Amygdala (tissue), 56 donors: ENCODE measurements around the gene FAM32A.

Experiments
- DNase-seq, 56 donors: peaks; one replicate each; lab custom pipeline; 2025; lab: John Stamatoyannopoulos, UW

The FAM32A gene

DNA sequence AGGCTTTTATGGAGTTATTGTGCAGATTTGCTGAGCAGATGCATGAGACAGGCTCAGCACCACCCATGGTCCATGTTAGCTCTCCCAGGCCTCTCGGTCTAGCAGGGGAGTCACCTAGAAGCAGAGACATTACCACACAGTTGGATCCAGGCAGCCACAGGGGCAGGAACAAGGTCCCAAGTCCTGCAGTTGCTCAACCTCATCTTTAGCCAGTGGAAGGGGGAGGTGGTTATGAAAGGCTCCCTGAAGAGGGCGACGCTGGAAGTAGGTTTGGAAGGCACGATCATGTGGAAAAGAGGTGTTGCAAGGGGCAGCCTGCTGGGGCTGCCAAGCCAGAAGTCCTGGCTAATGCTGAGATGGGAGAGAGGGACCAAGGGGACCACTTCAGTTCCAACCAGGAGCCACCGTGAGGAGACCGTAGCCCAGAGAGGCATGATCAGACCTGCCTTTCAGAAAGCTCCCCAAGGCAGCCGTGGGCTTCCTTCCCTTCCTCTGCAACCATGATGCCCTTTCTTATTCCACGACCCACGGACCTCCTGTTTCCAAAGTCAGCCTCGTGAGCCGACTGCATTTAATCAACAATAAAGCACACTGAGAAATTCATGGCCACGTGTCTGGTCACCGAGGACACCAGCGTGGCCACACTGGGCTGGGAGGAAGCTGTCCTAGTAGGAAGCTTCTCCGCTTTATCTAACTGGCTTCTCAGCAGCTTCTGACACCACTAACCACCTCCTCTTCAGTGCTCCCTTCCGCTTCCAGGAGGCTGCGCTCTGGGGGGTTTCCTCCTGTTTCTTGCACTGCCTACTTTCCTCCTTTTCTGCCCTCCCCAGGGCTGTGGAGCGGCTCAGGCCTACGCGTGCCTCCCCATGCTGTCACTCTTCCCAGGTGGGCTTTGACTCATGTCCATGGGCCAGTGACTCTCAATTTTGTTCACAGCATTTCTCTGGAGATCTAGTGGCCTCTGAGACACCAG lies 15.1 kb downstream of the FAM32A start:
- no peak for DNase-seq

DNA sequence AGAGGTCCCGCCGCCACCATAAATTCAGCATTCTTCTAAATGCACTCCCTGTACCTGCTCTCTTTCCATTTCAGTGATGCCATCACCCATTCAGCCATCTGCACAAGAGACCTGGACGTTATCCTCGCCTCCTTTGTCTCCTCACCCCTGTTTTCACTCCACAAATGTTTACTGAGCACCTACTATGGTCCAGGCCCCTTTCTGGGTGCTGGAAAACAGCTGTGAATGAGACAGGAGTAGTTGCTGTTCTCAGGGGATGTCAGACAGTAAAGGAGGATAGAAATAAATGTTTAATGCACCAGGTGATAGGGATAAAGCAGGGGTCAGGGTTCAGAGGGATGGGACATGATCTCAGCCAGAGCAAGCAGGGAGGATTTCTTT lies 15.8 kb downstream of the FAM32A start:
- no peak for DNase-seq

DNA sequence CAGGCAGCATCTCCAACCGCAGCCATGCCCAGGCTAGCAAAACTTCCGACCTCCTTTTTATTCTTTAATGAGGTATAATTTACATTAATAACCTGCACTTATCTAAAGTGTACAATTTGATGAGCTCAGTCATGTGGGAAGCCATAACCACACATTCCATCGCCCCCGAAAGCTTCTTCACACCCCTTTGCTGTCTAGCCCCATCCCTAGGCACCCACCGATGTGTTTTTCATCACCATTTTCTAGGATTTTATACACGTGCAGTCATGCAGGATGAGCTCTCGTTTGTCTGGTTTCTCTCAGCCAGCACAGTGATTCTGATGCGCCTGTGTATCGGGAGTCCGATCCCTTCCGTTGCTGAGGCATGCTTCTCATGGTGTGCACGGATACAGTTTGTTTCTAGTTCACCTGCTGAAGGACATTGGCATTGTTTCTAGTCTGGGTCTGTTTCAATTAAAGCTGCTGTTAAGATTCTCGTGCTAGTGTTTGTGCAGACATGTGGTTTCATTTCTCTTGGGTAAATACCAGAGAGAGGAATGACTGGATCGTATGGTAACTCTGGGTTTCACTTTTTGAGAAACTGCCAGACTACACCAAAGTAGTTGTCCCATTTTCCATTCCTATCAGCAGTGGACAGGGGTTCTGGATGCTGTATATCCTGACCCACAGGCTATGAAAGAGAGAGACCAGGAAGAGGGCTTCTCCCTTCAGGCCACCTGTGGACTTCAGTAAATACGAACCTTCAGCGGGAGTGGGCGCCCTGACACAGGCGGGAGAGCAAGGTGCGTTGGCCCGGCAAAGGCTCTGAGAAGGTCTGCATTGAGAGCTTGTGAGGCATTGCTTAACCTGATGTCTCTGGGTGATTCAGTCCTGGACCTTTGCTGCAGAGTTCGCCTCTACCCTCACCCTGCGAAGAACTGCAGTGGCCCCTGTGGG lies 17.4 kb downstream of the FAM32A start:
- DNase-seq: no peak

DNA sequence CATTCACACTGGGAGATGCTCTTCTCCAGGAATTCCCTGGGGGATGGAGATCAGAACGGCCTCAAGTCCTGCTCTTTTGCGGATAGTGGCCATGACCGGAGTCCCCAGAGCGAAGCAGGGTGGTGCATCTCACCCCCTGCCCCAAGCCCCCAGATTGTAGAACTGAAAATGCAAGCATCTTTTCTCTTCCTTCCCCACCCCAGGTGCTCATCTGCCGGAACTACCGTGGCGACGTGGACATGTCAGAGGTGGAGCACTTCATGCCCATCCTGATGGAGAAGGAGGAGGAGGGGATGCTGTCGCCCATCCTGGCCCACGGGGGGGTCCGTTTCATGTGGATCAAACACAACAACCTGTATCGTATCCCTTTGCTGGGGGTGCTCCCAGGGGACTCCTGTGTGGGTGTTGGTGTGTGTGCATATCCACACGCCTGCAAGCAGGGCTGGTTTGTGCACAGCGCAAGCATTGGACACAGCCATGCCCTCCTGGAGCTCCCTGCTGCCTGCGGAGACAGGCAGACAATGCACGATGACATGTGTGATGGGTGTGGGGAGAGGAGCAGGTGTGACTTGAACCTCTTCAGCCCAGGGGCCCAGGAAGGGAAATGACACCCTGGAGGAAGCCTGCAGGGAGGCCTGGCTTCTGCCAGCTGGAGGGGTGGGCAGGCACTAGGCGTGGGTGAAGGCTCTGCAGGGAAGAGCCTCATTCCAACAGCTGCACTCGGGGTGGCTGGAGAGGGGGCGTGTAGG lies 18.2 kb downstream of the FAM32A start:
- DNase-seq: no peak

DNA sequence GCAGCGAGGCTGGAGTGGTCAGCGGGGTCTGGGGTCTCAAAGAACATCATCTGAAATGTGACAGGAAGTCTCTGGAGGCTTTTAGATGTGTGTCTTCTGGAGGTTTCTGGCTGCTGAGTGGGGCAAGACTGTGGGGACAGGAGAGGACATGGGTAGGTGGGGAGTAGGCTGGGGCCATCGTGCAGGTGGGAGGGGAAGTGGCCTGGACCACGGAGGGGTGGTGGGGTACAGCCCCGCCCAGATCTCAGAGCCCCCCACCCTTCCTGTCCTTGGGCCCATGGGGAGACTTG lies 18.7 kb downstream of the FAM32A start:
- DNase-seq: no peak

DNA sequence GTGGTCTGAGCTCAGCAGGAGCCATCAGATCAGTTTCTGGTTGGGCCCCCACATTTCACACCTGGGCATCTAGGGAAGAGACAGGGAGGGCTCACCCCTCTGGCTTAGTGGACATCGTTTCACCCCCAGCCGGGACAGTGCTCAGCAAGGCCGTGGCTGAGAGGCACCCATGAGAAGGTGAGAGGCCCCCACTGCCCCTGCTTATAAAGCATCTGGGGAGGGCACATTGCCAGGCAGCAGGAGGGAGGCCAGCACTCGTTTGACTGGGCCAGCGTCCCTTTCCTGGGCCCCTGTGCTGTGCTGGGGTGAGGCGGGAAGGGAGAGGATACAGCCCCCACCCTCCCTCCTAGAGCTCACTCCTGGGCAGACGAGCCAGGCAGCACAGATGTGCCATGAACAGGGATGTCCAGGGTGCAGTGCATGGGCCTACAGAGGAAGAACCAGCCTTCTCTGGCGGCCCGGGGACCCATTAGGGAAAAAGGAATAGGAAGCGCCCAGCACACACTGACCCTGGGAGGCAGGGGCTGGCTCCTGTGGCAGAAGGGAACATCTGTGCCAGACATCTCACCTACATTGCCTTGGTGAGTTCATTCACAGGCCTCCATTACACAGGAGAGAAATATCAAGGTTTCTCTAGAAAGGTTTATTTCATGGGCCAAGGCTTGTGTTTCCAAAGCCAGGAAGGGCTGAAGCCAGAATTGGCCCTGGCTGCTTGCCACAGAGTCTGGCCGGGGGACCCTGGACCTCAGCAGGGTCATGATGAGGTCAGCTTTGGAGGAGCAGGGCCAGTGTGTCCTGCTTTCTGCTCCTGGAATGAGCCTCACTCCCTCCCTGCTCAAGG lies 20.2 kb downstream of the FAM32A start:
- DNase-seq: peak in 4 of 56 donors; percentile 6 to 19 (median 13)

DNA sequence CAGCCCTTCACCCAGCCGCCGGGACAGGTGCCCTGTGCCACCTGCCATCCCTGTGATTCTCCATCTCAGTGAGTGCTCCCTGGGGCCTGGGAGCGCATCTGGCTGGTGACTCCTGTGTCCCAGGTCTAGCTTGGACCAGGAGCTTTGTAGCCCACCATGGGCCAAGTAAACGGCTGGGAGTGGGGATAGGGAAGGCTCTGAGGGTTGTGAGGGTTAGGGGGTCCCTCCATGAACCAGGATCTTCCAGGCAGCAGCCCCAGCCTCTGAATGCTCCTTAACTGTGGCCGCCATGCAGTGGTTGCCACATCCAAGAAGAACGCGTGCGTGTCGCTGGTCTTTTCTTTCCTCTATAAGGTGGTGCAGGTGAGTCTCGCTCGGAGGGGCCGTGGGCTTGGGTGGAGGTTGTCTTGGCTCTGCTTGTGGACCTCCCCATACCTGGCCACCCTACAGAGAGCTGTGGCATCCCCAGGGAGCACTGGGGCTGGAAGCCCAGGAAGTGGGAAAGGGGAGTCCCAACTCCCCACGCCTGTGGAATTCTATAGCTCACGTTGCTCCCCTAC lies 20.9 kb downstream of the FAM32A start:
- DNase-seq: no peak

DNA sequence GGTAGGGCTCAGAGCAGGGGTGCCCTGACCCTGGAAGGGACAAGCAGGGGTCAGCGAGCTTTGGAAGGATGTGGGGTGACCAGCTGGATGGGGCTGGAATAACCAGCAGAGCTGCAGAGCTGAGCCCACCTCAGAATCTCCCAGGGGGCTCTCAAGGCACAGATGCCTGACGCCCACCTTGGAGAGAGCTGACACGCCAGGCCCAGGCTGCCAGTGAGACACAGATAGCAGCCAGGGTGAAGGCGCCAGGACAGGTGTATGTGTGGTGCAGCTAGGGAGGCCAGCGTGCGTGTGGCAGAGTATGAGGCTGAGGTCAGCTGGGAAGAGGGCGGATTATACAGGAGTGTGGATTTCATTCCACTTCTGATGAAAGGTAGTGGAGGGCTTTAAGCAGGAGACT lies 21.4 kb downstream of the FAM32A start:
- DNase-seq: no peak

DNA sequence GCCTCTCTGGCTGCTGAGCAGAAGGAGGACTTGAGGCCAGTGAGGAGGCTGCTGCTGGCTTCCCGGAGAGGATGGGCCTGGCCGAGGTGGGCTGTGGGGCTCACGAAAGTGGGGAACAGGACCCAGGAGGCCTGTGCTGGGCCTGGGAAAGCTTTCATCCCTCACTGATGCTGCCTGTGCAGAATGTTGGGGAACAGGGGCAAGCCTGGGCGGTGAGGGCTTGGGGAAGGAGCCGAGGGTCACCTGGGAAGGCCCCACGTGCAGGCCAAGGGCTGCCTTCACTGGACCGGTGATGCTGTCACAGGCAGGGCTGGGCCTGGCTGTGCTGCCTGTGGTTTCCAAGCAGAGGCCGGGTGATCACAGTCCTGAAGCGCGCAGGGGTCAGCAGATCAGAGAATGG lies 21.9 kb downstream of the FAM32A start:
- no peak for DNase-seq

DNA sequence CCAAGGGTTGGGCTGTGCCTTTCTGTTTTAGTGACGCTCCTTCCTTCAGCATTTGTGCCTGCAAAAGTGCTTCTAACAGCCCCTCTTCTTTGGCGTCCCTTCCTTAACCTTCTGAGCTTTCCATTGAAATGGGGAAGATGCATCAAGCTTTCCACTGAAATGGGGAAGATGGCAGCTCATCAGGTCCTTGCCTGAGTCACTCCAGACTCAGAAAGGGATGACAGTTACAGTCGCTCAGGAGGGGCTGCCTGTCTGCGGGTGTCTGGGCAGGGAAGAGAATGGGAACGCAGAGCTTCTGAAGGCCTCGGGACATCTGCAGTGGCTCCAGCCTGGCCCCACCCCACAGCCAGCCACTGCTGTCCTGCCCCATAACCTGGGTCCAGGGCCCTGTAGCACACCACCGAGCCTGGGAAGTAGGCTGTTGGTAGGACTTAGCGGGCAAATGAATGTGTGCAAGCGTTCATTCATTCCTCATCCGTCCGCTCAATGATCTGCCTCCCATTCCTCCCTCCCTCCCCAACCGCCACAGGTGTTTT lies 22.3 kb downstream of the FAM32A start:
- no peak for DNase-seq

DNA sequence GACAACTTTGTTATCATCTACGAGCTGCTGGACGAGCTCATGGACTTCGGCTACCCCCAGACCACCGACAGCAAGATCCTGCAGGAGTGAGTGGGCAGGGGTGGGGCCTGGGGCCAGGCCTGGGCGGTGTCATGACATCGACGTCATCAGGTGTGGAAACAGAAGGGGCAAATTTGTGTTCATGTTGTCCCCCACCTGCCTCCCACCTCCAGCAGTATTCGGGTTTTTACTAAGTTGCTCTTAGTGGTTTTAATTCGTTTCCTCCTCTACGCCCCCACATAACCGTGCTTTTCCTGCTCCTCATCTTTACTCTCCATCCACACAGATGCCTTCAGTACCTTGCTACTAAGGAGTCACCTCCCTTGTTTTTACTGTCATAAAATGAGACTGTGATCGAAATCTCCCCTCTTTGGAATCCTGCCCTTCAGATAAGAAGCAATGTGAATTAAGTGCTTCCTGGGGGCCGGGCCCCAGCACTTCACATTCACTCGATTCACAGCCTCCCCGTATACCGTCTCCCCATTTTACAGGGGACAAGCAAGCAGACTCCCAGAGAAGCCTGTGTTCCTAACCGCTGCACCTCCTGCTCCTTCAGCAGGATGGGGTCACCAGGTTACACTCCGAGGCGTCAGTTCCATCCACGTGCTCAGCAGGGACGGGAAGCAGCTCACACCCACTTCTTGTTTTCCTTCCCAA lies 23.0 kb downstream of the FAM32A start:
- no peak for DNase-seq

DNA sequence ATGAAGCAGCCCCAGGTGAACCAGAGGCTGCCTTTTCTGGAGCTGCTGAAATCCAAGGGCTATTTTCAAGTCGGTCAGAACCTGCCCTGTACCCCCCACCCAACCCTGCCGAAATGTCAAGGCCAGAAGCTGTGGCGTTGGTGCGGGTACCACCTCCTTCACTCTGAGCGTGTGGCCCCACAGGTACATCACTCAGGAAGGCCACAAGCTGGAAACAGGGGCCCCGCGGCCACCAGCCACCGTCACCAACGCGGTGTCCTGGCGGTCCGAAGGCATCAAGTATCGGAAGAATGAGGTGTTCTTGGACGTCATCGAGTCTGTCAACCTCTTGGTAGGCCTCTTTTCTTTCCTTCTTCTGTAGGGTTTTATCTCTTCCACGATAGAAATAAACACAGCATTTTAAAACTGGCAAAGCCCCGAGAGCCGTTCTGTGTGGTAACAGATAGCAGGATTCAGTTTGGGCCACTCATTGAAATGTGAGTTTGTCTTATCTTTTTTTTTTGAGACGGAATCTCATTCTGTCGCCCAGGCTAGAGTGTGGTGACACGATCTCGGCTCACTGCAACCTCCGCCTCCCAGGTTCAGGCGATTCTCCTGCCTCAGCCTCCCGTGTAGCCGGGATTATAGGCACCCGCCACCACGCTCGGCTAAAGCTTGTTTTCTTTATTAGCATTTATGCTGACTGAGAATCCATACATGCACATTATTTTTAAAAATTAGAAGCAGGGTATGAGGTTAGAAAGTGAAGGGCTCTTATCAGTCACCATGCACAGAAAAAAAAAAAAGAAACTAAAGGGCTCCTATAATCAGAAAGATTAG lies 23.8 kb downstream of the FAM32A start:
- no peak for DNase-seq

DNA sequence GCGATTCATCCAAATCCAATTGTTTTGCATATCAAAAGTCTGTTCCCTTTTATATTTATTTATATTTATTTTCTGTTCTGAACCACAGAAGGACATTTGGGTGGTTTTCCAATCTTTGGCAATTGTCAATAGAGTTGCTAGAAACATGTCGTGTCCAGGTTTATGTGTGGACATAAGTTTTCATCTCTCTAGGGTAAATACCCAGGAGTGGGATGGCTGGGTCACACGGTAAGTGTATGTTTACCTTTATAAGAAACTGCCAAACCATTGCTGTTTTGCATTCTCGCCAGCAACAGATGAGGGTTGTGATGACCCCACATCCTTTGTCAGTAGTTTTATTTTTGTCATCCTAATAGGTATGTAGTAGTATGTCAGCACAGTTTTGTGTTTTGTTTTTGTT lies 25.0 kb downstream of the FAM32A start:
- DNase-seq: no peak

DNA sequence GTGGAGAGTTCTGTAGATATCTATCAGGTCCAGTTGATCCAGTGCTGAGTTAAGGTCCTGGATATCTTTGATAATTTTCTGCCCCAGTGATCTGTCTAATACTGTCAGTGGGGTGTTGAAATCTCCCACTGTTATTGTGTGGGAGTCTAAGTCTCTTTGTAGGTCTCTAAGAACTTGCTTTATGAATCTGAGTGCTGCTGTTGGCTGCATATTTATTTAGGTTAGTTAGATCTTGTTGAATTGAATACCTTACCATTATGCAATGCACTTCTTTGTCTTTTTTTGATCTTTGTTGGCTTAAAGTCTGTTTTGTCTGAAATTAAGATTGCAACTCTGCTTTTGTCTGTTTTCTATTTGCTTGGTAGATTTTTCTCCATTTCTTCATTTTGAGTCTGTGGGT lies 27.9 kb downstream of the FAM32A start:
- no peak for DNase-seq

DNA sequence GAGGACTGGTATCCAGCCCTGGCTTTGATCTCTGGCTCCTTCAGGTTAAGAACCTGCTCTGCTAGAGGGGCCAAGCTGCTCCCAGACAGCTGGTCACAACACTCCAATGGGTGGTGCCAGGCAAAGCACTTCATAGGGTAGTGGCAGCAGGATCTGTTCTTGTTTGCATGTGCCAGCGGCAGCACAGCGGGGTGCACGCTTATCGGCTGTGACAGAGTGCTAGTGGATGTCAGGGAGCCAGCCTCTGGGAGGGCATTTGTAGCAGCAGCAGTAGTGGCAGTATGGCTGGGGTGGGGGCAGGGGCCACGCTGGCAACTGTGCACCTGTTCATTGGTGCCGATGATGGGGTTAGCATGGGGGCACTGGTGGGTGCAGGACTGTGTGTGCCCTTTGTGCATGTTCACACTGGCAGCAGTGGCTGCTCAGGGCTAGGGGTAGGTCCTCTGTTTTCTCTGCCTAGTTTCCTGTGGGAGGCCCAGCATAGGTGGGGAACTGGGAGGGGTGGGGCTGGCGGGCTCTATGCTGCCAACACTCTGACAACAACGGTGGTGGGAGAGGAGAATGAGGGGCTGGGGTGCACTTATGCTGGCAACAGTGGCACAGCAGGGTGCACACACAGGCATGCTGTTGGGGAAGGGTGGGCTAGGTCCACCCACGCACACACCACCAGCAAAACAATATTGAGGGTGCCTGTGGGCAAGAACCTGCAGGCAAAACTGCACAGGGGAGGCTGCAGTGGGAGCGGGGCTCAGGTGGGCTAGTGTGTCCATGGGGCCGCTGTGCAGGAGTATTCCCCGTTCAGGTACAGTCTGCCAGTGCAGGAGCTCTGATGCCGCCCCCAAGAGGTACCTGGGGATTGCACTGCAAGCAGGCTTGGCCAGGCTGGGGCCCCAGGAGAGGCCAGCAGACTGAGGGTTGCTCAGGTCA lies 31.8 kb downstream of the FAM32A start:
- no peak for DNase-seq

DNA sequence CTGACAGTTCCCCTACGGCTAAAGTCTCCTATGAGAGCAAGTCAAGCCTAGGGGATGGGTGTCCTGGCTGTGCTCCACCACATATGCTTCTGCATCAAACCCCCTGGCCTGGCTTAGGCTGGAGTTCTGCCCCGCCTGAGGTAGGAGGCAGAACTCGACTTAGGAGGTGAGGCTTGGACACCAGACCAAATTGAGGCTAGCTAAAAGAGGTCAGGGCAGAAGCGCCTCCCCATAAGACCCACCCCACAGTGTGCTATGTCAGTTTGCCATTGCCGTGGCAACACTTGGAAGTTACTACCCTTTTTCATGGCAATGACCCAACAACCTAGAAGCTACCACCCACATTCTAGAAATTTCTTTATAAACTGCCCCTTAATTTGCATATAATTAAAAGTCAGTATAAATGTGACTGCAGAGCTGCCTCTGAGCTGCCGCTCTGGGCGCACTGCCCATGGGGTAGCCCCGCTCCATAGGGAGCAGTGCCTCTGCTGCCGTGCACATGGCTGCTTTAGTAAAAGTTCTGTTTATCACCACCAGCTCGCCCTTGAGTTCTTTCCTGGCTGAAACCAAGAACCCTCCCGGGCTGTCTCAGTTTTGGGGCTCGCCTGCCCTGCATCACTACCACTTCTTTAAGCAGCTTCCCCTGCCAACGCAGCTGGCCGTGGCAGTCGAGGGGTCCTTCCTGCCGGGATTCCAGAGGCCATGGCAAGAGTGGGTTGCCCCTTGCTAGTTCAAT lies 32.7 kb downstream of the FAM32A start:
- DNase-seq: no peak
